Activated gamma-delta T cell (primary cell): ENCODE results near the gene NUP205.

Experiments
- DNase-seq: peaks from one replicate; lab custom pipeline; 2025; lab: John Stamatoyannopoulos, UW

The NUP205 gene

DNA sequence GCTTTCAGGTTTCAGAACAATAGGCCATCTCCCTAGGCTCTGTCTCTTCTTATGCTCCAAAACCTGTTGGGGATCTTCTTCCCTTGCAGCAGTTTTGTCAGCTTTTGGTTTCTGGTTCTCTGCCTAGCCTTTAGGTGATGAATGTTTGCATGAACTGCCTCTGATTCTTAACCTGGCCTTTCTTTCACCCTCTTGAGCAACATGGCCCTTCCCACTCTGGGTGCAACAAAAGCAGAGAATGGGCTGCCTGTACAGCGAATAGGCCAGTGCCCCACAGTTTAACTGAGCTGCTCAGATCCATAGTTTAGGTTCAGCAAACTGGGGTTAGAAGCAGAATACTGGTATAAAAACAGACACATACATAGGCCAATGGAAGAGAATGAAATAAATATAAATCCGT is 18.1 kb upstream of the NUP205 start:
- no peak for DNase-seq

DNA sequence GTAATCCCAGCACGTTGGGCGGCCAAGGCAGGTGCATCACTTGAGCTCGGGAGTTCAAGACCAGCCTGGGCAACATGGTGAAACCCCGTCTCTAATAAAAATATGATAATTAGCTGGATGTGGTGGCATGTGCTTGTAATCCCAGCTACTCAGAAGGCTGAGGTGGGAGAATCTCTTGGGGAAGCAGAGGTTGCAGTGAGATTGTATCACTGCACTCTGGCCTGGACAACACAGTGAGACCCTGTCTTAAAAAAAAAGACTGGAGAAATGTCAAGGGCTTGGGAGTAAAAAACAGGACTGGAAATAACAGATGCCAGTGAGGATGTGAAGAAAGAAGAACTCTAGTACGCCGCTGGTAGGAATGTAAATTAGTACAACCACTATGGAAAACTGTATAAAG is 16.7 kb upstream of the NUP205 start:
- no peak for DNase-seq

DNA sequence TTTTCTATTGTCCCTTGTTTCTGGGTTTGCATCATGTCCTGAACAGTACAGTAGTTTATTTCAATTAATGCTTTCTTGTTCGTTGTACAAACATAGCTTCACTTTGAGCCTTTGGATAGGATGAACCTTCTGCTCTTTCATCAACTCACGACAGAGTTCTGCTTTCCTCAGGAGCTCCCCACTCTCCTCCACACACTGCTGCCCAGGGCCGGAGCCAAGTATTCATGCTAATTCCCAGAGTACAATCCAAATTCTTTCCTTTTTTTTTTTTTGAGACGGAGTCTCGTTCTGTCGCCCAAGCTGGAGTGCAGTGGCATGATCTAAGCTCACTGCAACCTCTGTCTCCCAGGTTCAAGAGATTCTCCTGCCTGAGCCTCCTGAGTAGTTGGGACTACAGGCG is 7.5 kb upstream of the NUP205 start:
- no peak for DNase-seq

DNA sequence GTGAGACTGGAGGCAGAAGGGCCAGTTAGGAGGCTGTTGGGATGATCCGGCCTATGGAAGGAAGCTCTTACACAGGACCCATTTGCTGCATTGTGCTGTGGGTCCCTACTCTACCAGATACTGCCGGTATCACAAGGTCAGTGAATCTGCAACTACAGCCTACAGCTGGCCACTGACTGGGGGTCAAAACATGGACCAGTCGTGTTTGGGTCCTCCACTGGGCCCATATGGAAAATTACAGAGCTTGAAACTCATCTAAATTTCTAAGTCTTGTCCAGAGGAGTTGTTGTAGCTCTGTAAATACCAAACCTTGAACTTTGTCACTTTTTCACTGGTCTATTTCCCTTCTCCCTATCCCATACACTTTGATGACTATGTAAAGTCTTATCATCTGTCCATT is 5.6 kb upstream of the NUP205 start:
- no peak for DNase-seq

DNA sequence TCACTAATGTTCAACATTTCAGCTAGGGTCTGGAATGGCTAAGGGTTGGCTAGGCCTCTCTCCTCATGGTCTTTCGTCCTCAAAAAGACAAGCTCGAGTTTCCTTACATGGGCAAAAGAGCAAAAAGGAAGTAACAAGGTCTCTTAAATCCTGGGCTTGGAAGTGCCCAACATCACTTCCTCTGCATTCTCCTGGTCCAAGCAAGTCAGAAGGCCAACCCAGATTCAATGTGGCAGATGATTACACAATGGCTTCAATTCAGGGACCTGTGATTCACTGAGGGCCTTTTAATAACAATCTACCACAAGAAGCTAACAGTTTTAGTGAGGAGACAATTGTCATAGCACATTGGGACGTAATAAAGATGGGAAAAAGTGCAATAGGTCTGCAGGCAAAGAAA is 4.4 kb upstream of the NUP205 start:
- DNase-seq: no peak

DNA sequence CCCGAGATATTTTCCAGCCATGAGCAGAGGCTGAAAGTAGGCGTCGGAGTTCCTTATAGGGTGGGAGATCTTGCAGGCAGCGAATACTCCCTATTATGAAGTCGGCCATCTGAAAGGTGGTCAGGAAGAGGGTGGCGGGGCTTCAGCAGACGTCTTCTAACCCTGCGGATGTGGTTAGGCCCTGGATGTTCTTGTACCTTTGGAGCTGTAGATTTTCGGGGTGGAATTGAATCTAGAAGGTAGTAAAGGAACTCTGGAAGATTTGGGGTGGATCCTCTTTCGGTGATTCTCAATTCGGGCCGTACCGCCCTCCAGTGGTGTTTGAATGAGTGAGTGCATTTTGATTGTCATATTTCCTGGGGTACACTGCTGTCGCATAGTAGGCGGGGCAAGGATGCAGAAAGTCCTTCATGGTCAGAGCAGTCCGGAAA is 635 bp downstream of the NUP205 start:
- no peak for DNase-seq

DNA sequence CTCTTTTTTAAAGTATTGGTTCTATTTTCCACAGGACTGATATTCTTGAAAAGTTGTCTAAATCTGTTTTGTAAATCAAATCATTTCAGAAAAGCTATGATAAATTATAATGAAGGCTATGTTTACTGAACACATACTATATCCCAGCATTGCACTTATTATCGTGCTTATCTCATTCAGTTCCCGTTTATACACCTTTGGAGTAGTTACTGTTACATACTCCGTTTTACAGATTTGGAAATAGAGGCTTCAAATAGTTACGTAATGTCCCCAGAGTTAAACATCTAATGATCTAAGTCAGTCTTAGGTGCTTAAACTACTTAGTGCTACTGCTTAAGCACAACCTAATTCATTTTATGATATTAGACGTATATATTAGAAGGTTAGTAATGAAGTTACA is 1.2 kb downstream of the NUP205 start:
- no peak for DNase-seq

DNA sequence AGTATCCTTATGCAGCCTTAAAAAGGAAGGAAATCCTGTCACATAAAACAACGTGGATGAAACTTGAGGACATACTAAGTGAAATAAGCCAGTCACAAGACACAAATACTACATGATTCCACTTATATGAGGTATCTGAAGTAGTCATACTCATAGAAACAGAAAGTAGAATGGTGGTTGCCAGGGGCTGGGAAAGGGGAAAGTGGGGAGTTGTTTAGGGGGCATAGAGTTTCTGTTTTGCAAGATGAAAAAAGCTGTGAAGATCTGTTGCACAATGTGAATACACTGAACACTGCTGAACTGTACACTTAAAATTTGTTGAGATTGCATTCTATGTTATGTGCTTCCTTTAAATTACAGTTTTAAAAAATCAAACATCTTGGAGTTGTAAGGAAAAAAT is 2.9 kb downstream of the NUP205 start:
- no peak for DNase-seq

DNA sequence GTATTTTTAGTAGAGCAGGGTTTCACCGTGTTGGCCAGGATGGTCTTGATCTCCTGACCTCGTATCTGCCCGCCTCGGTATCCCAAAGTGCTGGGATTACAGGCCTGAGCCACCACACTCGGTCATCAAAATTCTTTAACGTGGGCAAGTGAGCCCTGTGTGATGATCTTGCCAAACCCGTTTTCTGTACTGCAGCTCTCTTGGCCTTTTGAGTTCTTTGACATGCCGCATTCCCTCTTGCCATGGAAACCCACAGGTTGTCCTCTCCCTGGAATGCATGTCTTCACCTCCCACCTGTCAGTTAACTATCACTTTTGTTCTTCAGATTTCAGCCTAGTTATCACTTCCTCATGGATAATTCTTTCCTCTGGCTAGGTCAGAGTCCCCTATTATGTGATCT is 5.0 kb downstream of the NUP205 start:
- no peak for DNase-seq

DNA sequence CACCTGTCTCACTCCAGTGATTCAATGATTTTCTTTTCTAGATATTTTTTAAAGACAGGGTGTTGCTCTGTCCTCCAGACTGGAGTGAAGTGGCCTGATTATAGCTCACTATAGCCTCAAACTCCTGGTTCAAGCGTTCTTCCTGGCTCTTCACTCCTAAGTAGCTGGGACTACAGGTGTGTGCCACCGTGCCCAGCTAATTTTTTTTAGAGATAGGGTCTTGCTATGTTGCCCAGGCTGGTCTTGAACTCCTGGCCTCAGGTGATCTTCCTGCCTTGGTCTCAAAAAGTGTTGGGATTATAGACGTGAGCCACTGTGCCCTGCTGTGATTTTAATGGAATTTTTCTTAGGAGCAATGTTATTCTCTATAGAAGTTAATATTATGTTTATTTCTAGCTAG is 14.1 kb downstream of the NUP205 start:
- DNase-seq: no peak

DNA sequence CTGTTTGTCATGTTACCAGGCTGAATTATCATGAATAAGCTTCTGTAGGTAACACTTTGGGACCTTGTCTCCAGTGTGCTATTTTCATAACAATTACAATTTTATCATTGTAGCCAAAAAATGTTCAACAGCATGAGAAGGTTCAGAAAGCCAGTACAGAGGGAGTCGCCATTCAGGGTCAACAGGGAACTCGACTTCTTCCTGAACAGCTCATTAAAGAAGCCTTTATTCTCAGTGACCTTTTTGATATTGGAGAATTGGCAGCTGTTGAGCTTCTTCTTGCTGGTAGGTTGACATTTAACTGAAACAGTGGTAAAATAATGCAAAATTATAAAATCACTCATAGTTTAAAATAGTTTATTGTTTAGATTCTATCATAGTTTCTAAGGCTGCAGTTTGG is 15.8 kb downstream of the NUP205 start:
- no peak for DNase-seq

DNA sequence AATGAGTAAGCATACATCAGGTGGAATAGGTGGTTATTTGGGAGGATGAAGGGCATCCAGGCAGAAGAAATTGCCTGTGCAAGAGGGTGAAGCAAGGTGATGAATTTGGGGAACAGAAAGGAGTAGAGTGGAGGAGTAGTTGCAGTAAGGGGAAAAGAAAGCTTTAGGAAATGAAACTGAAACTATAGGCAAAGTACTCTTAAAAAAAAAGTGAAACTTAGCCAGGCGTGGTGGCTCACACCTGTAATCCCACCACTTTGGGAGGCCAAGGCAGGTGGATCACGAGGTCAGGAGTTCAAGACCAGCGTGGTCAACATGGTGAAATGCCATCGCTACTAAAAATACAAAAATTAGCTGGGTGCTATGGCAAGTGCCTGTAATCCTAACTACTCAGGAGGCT is 17.6 kb downstream of the NUP205 start:
- no peak for DNase-seq

DNA sequence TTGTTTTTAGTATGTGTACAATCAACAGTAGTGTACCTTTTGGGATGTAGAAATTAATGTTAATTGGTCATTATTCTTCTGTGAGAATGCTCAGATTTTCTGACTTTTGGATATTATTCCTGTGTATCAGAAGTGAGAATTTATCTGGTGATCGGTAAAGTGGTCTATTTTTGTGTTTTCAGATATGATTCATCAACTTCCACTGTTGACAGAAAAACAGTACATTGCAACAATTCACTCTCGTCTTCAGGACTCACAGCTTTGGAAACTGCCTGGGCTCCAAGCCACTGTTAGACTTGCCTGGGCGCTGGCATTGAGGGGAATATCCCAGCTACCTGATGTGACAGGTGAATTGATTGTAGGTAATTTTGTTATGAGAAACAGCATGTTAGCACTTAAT is 20.9 kb downstream of the NUP205 start:
- DNase-seq: no peak

DNA sequence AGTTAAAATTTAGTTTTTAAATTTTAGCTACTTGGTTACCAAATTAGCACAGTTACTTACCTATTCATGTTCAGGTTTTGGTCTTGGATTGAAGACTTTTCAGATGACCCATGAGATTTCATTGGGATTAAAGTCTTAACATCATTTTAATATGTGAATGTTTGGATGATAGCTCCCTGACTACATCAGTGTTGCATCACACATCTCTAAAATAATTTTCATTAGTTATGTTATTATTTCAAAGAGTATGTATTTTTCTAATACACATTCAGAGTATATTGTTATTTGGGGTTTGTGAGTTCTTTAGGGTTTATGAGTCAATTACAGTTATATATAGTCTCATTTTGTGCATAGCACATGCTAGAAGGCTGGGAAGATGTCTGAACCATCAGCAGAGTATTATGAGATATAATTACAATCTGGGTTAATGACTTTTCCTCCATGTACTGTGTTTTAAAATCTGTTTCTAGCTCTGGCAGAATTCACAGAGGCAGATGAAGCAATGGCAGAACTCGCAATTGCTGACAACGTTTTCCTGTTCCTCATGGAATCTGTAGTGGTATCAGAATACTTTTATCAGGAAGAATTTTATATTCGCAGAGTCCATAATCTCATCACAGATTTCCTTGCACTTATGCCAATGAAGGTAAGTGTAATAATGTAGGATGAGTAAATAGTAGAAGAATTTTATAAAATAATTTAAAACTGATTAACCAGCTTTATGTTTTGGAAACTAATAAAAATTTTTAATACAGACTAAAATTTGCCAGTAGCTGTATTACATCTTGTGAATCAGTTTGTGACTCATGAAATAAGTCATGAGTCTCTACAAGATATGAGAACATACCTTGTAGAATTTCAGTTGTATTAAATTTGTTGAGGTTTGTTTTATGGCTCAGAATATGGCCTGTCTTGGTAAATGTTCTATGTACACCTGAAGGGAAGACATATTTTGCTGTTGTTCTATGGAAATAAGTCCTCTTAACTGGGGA is 26.9 kb downstream of the NUP205 start:
- DNase-seq: no peak

DNA sequence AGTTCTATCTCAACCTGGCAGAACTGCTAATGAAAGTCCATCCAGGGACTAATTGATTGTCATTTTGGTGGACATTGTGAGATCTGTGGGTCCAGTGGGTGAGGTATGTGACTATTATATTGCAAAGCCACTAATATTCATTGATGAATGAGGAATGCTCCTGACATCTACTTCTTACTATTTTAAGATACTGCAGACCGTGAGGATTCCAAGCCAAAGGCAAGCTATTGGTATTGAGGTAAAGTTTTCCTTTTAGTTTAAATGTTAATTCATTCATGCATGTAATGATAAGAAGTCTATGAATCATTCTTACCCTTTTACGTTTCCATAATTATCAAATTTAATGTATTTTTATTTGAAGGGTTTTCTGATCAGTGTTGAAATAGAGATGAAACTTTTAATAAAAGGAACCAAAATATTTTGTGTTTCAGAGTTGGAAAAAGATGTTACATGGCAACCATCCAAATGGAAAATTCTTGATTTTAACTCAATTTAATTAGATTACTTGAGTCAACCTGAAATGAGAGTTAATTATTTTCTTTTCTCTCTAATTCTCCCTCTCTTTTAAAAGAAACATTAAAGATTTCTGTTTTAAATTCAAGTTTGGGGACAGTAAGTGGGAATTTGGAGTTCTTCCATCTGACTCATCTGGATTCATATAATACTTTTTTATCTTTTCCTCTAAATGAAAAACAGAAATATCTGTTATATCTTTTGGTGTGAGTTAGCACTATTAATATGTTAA is 39.6 kb downstream of the NUP205 start:
- no peak for DNase-seq

DNA sequence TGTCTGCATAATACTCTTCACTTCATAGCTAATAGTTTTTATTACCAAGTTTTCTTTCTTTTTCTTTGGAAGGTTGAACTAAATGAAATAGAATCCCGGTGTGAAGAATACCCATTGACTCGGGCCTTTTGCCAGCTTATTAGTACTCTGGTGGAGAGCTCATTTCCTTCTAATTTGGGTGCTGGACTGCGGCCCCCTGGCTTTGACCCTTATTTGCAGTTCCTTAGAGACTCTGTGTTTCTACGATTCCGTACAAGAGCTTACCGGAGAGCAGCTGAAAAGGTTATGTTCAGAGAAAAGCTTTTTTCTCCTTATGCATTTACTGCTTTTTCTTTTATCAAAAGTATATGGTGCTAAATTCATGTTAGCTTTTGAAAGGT is 40.2 kb downstream of the NUP205 start:
- no peak for DNase-seq

DNA sequence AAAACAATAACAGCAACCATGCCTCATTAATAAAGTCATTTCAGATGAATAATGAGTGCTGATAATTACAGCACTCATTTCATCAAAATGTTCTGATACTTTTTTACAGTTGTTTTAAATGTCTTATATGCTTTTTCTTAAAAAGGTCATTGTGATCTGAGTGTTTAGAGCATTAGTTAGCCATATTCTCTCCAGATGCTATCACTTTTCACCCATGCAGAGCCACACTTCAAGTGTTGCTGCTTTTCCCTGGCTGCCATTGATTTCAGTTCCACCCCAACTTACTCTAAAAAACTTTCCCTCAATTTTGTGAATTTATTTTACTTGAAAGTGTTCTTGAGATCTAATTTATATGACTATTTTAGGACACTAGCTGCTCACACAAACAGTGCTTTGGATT is 41.8 kb downstream of the NUP205 start:
- no peak for DNase-seq

DNA sequence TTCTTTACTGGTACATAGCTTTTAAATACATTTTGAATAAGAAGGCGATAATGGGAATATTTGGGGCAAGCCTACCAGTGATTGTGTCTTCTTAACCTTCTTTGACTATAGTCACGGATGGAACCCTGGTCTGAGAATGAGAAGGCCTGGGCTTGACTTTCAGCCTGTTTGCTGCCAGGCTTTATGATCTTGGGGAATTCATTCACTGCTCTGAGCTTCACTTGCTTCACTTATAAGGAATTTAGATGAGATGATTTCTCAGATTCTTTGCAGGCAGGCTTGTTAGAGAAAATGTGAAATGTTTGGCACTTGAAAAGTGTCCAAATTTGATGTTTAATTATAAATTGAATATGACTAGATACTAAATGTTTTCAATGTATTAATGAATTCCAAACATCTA is 42.5 kb downstream of the NUP205 start:
- DNase-seq: no peak

DNA sequence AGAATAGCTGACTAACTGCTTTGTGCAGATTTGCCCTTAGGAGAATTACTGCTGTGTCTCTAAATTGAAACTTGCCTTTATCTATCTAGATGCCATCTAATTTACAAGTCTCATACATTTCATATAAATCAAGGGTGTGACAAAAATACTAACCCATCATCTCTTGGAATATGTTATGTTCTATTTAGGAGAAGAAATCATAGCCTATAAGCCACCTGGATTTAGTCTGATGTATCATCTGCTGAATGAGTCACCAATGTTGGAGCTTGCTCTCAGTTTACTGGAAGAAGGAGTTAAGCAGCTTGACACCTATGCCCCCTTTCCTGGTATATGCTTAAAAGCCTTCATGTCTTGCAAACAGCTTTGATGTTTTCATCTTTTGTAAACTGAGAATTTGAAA is 43.5 kb downstream of the NUP205 start:
- no peak for DNase-seq

DNA sequence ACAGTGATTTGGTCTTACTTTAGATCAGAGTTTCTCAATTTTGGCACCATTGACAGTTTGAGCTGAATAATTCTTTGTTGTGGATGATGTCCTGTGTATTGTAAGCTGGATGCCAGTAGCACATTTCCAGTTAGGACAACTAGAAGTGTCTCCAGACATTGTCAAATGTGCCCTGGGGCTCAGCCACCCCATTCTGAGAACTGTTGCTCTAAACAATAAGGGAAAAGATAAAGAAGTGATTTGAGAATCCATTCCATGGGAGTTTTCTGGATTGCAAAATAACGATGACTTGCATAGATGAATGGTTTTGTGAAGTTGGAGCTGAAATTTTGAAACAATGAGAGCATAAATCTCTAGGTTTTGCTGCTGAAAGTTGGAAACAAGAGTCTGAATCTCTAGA is 44.6 kb downstream of the NUP205 start:
- no peak for DNase-seq

DNA sequence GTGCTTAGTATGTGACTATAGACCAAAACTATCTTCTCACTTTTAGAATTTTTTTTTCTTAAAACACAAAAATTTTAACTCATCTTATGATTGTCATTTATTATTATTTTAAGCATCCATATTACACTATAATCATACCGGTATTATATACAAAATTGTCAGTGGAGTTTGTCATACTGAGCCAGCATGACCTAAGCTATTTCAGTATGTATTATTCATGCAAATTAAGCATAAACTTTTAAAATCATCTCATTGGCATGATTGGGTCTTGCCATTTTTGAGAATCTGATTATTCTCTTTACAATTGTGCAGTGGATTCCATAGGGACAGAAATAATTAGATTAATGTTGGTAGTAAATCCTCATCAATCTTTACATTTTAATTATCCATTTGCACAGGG is 58.4 kb downstream of the NUP205 start:
- DNase-seq: no peak

DNA sequence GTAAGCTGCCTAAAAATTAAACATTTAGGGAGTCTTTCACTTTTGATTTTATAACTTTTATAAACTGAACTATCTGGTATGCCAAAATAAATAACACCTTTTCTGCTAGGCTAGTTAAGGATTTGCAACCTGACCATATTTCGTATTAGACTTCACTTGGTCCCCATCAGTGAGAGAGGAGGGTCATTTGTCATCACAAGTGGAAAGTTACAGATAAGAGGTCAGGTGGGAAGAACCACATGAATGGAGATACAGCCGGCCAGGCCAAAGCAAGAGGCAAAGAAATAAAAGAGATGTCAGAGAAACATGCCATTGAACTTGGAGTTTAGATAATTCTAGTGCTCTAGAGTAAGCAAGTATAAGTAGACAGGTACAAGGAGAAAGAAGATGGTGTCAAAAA is 60.1 kb downstream of the NUP205 start:
- no peak for DNase-seq

DNA sequence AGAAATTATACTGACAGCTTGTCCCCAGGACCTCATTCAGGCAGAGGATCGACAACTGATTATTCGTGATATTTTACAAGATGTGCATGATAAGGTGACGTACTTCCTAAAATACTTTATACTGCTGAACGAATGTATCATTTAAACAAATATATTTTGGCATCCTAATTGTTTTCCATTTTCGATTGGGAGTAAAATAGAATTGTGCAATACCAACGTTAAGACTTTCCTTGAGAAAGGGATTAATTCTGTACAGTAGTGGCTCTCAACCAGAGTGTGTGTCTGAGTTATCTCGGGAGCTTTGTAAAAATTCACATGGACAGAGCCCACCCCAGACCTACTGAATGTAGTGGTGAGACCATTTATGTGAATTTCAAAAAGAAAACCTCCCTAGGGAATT is 60.8 kb downstream of the NUP205 start:
- DNase-seq: no peak
